GM19025 (cell line): Measurements from ENCODE around the gene ACAP2.

Source experiments
- ATAC-seq: cut with Tn5 transposase; IDR thresholded peaks from one replicate; pipeline ENCODE4 v1.9.1; 2021; ENCODE audit warnings: mild to moderate bottlenecking, low read depth, moderate library complexity; ENCODE audit not compliant: unreplicated experiment

Gene ACAP2

DNA sequence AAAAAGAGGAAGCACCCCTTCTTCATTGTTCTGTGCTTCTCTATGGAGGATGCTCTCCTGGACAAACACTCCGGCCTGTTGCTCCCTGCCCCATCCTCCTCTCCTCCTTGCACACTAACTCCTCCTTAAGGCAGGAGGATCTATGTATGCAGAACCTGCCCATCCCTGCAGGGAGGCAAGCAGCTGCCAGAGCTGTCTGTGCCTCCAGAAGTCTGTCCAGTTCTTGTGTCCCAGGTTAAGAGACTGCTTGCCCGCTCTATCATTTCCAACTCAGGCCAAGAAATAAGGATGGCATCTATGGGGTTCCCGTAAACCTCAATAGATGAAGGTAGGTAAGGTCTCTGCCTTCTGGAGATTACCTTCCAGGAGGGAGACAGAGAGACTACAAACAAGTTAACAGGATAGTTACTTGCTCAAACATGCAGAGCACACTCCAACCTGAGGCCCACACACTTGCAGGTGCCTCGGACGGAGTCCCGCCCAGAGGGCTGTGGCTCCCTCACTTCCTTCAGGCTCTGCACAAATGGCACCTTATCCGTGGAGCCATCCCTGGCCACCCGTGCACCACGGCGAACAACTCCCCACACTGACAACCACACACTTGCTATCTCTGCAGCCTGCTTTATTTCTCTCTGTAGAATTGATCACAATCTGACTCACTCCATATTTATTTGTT lies 178.8 kb downstream of the ACAP2 start:
- no peak for ATAC-seq

DNA sequence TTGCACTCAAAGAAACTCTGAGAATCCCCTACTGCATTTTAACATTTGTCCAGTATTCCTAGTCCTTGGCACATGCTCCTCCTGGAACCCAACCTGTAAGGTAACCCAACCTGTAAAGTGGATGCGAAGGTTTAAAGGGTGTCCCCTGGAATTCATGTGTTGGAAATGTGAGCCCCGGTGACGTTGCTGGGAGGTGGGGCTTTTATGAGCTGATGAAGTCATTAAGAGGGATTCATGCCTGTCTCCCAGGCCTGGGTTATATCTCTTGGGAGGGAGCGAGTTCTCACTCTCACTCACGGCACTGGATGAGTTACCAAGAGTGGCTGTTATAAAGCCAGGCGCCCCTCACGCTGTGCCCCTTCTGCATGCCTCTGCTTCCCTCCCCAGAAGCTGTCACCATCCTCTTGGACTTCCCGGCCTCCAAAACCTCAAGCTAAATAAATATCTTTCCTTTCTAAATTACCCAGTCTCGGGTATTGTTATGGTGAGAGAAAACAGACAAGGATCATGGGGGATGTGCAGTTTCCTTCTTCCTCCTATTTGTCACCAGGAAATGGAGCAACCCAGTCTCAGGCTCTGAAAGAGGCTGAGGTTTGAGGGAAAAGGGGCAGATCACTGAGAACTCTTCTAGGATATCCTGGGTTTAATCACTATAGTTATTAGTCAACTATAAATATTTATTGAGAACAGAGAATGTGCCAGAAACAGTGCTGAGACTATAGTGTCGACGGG lies 179.5 kb downstream of the ACAP2 start:
- ATAC-seq = no peak

DNA sequence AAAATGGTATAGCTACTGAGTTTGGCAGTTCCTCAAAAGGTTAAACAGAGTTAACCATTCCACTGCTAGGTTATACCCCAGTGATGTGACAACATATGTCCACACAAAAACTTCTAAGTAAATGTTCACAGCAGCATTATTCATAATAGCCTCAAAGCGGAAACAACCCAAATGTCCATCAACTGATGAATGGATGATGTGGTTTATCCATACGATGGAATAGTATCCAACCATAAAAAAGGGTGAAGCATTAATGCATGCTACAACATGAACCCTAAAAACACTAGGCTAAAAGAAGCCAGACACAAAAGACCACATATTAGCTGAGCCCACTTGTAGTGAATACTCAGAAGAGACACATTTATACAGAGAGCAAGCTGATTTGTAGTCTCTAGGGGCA lies 180.9 kb downstream of the ACAP2 start:
- ATAC-seq = no peak

DNA sequence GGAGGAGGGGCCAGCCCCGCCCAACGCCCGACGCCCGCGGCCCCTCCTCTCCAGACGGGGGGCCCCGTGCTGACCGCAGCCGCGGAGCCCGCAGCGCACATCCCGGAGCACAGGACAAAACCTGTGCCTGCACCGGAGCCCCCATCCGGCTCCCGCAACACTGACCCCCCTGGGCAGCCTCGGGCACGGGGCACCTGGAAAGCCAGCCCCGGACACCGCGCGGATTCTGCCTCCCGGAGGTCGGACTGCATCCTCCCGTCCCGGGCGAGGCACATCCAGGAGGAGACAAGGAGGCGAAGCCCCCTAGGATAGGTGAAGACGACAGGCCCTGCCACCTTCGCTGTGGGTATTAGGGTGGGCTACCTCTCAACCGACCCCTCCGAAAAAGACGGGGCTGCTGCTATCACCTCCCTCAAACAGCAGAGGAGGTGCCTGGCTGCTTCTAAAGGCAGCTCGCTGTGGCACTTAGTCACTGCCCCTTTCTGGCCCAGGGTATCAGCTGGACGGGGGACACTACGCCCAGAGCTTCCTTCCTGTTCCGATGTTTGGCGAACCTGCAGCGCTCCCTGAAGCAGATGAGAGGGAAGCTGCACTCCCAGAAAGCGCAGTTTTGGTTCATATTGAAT lies 182.4 kb downstream of the ACAP2 start:
- peak; percentile 2 for ATAC-seq

DNA sequence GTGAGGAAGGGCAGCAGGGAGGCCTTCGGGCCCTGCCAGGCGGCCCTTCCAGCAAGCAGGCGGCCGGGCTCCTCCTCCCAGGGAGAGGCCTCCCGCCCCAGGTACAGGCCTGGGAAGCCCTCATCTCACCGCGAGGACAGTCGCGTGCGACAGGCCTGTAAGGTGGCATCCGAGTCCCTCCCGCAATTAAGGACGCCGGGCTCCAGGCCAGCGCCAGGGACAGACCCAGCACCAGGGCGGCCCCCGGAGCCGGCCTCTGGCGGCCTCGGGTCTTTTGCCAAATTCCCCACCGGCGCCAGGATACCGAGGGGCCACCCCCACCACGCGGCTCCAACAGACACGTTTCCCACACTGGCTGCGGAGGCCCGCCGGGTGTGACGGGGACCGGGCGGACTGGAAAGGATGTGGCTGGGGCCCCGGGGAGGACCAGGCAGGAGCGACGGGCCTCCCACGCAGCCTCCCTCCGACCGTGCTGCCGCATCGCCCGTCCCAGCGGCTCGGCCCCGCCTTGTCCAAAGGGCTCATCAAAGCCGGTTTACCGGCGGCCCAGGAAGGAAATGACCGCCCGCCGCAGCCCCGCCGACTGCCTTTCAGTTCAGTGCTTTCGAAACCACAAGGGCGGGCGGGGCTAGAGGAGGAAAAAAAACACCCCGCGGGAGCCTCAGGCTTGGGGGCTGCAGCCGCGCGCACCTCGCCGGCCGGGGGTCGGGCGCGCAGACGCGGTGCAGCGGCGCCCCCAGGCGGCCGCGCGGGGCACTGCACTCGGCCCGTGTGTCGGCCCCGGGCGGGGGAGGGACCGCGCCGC lies 183.1 kb downstream of the ACAP2 start:
- peak; percentile 64 for ATAC-seq

DNA sequence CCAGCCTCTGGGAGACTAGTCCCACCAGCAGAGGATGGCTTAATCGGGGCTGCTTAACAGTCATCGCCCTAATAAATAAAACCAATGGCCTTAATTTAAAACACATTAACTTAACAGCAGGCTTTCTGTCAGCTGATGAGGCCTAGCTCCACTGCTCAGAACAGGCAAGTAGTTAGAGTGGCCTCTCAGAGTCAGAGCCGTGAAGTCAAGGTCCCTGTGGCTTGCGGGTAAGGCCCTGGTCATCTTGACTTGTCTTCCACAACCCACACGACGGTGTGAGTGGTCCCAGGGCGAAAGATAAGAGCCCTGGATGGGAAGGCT lies 183.7 kb downstream of the ACAP2 start:
- ATAC-seq = no peak

DNA sequence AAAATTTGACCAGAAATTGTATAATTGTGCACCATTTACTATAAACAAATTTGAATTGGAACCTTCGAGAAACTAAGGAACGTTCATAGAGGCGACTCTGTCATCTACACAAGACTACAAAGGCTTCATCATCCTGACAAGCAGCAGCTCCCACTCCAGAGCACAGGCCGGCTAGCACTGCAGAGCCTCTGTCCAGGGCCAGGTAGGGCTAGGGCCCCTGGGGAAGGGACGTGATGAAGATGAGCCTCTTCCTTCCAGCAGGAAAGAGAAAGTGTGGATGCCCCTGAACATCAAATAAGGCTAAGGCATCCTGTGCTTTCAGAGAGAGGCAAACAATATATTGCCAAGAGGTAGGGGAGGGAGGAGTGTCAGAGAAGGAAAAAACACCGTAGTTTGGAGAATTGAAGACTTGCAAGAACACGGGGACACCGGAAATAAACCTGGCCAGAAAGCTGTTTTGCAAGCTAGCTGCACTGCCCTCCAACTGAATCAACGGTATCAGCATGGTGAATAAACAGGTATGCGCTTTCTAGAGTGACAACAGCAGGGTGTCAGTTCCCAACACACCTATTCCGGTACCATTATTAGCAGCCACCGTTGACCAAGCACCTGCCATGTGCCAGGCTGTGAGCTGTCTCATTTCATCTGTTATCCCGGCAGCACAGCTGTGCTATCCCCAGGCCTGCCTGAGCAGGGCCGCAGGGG lies 184.2 kb downstream of the ACAP2 start:
- ATAC-seq = no peak

DNA sequence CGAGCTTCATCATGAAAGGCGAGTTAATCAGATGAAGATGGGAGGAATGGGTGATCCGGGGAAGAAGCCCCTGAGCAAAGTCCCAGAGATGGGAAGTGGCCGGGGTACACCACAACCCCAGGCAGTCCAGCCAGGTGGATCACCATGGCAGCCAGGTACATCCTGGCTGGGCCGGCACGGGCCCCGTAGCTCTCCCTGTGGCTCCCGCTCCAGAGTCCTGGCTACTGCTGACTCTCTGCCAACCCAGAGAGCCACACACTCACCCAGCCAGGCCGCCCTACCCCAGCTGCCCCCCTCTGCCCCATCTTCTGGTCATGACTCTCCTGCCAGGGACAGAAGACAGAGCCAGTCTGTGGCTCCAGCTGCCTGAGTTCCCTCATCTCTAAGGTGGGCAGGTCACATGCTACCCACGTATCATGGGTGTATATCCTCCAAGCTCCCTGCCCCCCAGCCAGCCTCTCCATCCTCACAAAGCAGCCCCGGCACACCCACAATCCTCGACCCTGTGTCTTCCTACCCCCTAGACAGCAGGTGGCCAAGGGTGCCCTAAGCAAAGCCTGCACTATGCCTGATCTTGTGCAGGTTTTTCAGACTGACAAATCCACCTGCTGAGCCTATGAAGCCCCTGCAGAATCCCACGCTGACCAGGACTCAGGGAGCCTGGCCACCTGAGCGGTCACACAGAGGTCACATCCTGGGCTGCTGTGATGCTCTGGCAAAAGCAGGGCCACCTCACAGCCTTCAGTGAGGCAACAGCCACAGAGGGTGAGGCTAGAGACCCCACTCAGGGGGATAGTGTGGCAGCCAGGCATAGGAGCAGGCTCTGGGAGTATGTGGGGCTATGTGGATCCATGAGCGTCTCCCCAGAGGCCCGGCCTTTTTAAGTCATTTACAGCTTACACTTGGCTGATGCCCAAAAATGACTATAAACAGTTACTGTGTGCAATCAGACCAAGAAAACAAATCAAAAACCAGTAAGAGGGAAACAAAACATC lies 185.1 kb downstream of the ACAP2 start:
- no peak for ATAC-seq

DNA sequence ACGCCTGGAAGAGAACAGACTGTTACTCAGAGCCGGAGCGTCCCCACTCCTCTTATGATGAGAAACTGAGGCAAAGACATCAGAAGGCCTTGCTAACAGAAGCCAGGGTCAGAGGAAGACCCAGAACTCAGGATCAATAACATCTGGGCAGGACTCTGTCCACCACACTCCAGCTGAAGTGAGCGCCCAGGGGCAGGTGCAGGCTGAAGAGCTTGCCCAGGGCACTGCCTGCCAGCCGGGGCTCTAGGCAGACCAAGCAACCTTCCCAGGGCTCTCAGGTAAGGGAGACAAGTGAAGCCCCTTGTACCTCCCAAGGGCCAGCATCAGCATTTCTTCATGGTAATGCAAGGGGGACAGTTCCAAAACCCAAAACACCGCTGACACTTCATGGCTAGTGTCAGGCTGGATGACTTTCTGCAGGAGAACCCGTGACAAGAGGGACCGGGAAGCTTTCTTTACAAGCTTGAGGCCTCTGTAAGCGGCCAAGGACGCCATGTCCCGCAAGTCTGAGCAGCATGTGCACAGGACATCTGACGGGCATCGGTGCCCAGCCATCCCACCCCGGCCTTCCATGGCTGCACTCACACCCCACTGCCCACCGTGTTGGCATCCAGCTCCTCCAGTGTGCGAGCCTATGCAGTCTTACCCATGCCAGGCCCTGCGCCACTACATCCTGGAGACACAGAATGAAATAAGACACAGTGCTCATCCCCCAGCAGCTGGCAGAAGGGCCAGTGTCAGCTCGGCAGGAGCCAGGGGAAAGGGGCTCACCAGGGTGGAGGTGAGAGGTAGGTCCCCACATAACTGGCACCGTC lies 186.0 kb downstream of the ACAP2 start:
- ATAC-seq = no peak

DNA sequence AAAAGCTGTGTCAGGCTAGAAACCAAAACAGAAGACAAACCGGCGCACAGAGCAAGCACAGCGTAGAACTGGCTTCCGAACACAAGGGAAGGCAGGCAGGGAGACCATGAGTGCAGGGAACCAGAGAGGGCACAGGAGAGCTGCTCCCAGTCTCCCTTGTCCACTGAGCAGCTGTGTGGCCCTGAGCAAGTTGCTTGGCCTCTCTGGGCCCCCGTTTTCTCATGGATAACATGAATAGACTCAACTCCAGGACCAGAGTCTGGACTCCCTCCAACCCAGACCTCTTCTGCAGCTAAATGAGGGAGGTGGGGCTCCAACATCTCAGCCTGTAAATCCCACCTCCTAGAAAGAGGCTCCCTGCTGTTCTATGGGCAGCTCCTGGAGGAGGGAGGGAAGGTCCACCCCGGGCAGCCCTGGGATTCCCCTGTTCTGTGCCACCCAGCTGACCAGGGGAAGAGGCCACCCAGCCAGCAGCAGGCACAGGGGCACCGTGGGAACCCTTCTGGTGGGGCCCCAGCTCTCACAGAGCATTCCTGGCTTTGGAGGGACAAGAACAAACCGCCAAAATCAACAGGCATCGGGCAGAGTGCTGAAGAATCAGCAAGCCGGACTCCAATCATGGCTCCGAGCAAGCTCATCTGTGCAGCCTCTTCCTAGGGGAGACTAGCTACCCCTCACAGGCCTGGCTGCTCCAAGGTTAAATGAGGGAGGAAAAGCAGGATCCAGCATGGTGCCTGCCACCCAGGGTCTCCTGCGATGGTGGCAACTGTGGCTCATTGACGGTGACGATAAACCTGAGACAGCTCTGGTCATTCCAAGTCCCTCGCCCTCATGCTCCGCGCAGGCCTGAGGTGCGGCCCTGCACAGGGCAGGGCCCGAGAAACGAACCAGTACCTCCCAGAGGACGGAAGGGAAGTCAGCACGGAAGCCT lies 187.0 kb downstream of the ACAP2 start:
- no peak for ATAC-seq

DNA sequence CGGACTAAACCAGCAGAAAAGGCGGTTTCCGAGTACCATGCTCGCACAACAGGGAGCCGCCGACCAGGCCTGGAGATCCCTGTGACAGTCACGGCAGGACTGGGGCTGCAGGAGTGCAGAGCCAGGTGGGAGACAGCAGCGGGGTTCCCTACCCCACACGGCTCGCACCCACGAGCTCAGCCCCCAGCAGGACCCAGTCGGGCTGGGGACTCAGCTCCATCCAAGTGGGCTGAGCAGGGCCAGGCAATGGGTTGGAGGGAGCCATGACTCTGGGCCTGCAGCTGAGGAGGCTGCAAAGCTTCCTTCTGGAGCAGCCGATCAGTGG lies 187.7 kb downstream of the ACAP2 start:
- ATAC-seq = no peak

DNA sequence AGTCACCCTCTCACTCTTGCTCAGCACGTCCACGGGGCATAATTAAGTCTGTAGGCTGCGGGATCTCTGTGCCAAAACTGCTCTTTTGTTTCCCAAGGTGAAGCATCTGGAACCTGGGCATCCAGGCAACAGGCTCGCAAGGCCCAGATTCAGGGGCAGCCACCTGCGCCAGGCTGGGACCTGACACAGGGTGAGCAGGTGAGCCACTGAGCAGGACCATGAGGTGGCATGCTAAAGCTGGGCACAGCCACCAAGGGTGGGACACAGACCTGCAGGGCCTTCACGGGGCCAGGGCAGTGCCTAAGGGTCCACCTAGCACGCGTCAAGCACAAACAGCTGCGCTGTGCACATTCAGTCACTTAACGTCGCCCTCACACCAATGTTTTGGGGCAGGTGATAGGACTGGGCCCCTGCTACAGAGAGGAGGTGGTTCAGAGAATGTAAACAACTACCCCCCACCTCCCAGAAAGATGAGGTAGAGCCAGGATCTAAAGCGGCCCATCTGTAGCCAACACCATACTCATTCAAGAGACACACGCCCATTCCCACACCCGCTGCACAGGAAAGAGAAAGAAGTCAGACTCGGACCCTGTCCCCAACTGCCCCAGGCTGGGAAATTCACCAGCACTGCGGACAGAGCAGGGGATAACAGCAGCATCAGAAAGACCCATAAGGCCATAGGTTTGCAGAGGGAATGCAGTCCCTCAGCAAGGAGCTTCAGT lies 188.2 kb downstream of the ACAP2 start:
- ATAC-seq = no peak

DNA sequence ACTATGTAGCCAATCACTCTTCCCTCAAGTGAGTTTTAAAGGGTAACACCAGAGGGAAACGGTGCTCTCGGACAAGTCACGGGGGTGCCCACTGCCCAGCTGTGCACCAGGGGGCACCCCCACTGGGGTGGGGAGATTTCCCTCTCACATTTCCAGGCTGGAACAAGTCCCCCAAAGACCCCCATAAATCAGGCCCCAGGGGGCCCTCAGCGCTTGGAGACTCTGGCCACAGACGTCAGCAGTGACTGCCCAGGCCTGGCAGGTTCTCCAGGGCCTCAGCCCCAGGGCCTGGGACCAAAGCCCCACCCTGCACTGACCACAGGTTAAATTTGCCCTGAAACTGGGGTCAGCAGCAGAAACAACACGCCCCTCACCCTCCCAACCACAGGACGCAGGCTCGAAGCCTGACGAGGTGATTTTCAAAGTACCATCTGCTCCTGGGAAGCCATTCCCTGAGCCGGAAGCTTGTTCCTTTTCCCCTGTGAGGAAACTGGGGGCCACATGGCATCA lies 188.8 kb downstream of the ACAP2 start:
- ATAC-seq = no peak

DNA sequence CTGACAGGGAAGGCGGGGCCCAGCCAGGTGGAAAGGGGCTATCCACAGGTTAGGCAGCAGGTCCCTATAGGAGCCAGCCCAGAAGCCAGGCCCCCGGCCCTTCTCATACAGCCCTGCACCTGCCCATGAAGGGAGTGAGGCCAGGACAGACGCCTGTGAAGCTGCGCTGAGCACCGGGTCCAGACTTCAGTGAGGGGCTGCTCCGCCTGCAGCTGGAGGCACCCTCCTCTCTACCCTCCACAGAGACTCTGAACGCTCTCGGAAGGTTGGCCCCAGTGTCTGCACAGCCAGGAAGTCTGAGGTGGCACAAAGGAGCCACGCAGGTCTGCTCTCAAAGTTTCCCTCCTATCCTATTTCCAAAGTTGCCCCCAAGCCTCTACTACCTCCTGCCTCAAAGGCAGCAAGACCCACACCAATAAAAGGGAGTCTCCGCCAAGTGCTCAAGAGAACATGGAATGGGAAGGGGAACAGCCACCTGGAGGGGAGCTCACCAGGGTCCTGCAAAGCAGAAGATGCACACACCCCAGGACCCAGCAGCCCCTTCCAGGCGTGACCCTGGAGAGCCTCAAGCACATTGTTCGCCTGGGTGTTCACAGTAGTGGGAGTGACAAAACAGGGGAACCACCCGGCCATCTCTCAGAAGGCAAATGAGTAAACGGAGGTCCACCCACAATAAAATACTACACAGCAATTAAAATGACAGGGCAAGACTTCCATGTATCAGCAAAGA lies 191.3 kb downstream of the ACAP2 start:
- no peak for ATAC-seq

DNA sequence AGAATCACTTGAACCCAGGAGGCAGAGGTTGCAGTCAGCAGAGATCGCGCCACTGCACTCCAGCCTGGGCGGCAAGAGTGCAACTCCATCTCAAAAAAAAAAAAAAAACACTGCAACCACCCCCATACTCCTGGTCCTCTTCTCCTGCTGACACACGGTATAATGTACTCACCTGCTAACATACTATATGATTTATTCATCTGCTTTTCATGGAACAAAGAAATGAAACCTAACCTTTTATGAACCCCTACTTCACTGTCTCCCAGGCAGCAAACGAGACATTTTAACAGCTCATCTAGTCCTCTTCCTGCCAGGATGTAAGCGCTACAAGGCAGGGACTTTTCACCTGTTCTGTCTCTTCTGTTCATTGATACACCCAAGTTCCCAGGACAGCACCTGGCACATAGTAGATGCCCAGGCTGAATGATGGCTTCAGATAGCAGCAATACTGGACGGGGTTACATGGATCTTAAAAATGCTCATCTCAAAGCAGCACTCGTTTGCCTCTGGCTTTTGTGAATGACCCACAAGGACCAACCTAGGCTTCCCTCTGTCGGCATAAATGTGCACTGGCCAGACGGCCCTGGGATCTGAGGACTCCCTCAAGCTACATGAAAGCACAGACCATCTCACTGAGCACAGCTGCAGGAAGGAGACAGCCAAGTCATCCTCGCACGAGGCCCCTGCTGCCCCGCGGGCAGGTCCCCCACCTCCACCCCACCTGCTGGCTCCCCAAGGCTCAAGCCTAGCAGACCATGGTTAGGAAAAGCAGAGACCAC lies 192.2 kb downstream of the ACAP2 start:
- no peak for ATAC-seq
